HG03095 (cell line): ENCODE measurements around the gene C19orf81.

Source experiments
- ATAC-seq: cut with Tn5 transposase; IDR thresholded peaks from one replicate; pipeline ENCODE4 v1.9.1; 2021; ENCODE audit warnings: moderate library complexity; ENCODE audit not compliant: unreplicated experiment

C19orf81 gene

DNA sequence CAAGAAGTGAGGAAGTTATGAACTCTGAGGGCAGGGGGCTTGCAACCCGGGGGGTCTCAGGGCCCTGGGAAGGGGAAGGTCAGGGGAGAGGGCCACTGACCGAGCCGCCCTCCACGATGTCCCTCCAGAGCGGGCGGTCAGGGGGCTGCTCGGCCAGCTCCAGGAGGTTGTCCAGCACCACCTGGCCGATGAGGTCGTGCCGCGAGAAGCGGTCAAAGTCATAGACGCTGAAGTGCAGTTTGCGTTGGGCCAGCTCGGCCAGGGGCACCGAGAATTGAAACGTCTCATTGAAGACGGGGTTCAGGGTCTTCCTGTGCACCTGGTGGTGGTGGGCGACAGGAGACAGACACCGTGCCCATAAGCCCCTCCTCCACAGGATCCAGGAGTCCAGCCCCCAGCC is 20.1 kb upstream of the C19orf81 start:
- ATAC-seq, result no peak

DNA sequence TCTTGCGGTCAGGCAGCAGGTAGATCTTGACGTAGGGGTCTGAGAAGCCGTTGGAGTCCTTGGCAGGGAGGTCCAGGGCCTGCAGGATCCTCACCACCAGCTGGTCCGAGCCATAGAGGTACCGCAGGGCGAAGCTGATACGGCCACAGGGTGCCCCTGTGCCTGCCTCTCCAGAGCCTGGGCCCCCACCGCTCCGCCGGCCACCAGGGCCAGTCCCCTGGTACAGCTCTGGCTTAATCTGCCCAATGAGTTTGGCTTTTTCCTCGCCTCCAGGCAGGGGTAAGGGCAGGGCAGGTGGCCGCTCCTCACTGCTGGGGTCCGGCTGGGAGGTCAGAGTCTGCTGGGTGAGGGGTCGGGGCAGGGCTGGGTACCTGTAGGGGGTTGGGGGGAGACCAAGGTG is 19.4 kb upstream of the C19orf81 start:
- no peak for ATAC-seq

DNA sequence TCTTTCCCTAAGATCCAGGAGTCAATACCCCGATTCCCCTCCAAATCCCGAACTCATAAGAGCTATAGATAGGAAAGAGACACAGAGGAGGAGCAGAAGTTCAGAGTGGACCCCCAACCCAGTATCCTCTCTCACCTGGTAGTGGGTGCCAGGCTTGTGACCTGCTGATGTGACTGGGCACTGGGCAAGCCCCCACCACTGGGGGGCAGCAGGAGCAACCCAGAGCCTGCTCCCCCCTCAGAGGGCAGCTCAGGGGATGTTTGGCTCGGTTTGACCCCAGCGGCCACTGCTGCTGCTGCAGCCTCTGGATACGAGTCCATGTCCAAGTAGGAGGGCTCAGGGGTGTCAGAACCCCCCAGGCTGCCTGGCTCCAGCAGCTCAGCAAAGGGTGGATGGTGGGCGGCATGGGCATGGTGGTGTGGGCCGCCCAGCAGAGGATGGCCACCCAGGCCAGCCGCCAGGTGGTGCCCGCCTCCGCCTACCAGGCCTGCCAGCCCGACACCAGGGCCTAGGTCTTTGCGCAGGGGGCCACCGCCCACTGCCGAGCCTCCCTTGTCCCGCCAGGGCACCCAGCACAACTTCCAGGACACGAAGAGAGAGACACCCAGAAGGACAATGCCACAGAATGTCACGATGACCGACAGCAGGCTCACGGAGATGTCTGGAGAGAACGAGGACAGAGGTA is 17.0 kb upstream of the C19orf81 start:
- ATAC-seq, result no peak

DNA sequence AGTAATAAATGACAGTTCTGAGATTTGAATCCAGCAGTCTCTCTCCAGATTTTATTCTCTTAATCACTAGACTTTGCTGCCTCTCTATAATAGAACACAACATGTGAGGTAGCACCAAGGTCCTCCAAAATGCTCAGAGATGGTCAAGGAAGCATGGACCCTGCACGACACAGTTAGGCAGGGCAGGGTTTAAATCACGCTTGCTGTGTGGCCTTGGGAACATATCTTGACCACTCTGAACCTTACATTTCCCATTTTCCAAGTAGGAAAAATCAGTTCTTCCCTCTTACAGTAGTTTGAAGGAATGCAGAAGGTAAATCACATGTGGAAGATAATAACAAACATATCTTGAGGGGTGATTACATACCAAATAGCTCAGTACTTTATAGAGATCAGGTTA is 15.9 kb upstream of the C19orf81 start:
- no peak for ATAC-seq

DNA sequence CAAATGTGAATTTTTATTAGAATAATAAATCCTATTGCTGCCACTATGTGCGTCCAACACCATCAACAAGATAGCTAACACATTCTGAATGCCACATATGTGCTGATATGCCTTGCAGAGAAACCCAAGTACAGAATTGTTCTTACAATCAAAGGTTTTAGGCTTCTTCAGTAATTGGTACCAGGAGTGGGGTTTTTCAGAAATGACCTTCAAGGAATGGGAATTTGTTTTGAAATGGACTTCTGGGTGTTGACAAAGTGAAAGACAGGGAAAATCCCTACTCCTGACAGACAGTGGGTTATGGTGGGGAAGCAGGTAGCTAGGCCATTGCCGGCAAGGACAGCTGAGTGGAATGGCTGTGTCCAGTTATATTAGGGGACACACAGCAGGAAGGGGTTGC is 15.3 kb upstream of the C19orf81 start:
- ATAC-seq, result no peak

DNA sequence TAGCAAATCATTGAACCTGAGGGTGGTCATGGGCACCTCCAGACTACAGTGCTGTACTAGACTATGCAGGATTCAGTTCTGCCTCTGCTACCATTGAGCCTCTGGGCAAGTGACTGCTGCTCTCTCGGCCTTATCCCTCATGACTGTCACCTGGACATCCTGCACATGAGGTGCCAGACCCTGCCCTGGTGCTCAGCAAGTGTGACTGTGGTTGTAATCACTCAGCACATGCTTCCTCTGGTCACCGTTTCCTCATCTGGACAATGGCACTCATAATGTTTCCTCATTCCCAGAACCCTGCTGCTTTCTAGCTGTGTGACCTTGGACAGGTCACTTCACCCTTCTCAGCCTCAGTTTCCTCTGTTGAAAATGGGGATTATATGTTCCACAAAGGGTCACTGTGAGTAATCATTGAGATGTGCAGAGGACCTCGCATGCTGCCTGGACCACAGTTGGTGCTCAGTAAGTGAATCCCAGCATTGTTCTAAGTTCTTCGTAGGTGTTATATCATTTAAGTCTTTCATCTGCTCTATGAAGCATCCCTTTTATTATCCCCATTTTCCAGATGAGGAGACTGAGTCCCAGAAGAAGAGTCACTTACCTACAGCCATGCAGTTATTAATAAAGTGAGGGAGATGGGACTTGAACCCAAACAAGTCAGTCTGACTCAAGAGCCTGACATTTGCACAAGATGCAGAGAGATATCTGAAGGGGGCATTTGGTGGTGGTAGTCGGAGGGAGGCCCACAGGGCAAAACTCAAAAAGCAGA is 12.7 kb upstream of the C19orf81 start:
- ATAC-seq, result no peak

DNA sequence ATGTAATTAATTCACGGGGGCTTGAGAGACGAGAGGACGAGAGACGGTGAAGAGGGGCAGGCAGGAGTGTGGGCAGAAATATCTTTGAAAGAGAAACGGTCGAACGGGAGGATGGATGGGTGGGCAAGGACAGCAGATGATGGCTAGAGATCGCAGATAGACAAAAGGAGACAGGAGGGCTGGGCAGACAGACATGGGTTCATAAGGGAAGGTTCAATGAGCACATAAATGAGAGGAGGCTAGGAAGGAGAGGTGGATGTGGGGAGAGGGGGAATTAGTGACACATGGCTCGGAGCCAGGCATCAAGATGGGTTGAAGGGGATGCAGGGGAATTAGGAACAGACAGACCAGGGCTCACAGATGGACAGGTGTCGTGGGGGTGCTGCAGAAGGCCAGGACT is 10.6 kb upstream of the C19orf81 start:
- ATAC-seq, result no peak

DNA sequence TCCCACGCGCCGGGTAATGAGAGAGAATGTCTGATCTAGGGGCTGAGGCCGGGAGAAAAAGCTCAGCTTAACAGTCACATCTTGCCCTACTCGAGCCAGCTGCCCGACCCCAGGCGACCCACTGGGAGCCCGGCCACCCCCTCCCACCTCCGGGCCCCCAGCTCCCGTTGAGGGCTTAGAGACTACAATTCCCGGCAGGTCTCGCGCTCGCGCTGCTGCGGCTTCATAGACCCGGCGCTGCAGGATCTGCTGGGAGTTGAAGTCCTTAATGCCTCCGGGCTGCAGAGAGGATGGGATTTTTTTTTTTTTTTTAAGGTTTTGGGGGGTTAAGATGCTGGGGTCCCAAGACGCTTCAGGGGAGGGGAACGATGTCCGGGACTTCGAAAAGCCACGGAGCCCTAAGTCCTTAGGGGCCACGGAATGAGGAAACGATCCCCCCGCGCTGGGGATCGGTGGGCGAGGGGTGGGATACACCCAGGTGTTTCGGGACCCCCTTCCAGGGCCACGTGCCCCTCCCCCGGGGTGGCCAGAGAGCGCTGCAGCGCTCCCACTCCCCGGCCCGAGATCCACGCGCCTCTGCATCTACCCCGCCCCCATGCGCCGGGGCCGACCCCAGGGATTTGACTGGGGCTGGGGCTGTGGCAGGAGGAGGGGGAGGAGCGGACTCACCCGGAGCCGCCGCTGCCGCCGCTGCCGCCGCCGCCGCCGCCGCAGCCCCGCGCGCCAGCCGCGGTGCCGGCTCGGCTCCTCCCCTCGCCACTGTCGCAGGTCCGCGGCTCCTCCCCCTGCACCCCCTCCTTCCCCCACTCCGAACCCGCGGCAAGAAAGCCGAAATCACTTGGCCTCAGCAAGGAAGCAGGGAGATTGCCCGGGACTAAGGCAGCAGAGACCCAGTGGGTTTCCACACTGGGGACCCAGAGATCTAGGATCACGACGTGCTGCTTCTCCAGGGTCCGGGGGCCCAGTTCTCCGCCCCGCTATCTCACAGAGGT is 9.8 kb upstream of the C19orf81 start, which contains the start of gene SYT3:
Gene SYT3 (minus strand): TSS at position 761 of the 992 bp plus-strand sequence. CDS start 2,470 bp downstream, outside the sequence.
- no peak for ATAC-seq

DNA sequence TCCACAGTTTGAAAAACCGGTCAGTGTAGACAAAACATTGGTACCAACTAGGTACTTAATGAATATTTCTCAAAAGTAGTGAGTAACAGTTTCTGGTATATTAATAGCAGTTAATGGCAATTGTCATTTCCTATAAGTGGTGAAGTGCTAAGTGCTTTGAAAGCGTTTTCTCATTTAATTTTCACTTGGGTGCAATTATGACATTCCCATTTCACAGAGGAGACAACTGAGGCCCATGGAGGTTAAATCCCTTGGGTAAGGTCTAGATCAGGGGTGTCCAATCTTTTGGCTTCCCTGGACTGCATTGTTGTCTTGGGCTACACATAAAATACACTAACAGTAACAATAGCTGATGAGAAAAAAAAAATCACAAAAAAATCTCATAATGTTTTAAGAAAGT is 8.9 kb upstream of the C19orf81 start:
- no peak for ATAC-seq

DNA sequence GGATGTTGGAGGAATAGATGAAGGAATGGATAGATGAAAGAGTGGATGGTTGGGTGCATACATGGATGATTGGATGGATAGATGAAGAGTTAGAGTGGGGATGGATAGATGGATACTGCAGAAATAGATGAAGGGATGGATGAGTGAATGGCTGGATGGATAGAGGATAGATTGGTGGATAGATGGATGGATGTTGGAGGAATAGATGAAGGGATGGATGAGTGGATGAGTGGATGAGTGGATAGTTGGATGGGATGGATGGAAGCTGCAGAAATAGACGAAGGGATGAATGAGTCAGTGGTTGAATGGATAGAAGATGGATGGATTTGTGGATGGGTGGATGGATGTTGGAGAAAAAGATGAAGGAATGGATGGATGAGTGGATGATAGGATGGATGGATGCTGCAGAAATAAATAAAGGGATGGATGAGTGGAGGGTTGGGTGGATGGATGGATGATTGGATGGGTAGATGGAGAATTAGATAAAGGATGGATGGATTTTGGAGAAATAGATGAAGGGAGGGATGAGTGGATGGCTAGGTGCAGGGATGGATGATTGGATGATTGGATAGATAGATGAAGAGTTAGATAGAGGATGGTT is 4.8 kb upstream of the C19orf81 start:
- ATAC-seq, result no peak

DNA sequence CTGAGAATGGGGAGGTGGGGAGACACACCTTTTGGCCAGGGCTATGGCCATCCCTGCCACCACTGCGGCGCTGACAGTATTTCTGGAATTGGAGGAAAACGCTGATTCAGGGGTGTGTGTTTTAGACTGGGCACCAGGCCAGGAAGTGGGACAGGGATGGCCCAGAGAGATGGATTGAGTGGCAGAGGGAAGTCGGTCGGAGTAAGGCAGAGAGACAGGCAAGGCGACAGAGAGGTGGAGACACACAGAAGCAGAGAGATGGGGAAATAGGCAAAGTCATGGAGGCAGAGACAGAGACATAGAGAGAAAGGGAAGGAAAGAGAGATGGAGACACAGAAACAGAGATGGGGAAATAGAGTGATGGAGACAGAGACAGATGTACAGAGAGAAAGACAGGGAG is 4.1 kb upstream of the C19orf81 start:
- ATAC-seq, result no peak

DNA sequence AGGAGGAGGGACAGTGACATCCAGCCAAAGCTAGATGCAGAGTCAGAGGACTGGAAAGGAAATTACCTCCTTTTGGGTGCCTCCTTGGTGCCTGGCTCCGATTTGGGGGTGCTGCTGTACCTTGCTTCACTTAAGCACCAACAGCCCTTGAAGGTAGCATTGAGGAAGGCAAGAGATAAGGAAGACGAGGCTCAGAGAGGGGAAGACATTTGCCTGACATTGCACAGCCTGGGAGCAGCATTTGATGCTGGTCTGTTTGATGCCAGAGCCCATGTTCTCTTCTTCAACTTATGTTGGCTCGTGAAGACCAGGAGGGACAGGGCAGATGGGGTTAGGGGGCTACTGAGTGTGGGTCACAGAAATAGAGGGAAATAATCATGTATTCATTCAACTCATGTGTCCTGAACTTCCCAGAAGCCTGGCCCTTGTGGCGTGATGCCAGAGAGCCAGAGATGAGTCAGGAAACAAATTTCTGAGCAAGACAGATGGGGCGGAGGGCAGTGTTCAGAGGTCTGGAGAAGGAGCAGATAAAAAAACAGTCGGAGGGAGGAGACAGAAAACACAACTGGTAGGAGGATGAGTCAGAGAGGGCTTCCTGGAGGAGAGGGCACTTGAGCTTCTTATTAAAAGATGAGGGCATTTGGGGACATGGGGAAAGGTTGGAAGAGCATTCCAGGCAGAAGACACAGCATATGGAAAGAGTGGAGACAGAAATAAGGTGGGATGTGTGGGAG is 3.0 kb upstream of the C19orf81 start:
- ATAC-seq, result no peak

DNA sequence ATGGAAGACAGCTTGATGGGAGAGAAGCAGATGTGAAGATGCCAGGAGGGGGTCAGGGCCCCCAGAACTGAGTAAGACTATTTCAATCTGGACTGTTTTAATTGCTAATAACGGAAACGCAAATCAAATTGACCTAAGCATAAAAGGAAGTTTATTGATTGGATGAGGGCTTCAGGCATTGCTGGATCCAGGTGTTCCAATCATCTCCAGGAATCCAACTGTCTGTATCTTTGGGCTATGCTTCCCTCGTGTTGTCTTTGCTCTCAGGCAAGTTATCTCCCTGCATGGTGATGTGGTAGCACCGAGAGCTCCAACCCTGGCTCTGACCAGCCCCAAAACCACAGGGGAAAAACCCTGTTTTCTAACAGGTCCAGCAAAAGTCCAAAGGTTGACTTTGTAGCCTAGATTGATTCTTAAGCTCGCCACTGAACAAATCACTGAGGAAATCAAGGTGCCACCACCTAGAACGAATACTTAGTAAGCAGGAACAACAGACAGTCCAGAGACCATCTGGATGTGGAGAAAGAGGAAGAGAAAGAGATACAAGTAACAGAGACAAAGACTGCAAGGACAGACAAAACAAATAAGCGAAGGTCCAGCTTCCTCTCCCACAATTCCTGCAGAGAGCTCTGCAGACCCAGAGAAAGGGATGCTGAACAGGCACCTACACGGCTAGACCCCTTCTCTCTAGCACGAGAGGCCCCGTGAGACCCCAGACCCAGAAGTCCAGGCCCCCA is 1.2 kb upstream of the C19orf81 start:
- ATAC-seq, result no peak

DNA sequence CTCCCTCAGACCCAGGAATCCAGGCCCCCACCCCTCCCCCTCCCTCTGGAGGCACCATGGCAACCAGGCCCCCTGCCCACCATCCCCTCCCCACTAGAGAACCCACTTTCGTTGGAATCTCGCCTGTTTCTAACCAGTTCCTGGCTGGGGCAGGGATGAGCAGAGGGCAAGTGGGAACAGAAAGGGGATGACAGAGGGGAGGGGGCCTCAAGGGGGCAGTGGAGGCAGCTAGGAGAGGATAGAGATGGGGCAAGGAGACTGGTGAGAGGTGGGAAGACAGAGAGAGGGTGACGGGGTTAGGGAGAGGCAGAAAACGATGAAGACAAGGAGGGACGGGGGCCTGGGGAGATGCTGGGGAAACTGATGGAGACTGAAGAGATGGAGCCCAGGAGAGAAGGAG is 586 bp upstream of the C19orf81 start:
- no peak for ATAC-seq

DNA sequence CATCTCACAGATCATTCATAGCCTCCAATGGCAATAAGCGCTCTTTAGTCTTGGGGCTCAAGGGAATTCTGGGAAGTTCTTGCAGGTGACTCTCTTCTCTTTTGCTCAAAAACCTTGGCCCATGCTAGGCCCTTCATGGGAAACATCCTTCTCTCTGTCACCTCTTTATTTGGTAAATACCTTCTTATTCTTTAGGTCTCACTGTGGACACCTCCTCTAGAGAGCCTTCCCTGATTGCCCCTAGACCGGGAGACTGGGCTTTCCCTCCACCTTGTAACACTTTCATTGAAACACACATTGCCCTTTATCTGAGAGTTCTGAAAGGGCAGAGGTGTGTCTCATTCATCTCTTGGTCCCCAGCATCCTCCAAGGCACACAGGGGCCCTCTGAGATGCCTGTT is 1.9 kb downstream of the C19orf81 start:
- no peak for ATAC-seq

DNA sequence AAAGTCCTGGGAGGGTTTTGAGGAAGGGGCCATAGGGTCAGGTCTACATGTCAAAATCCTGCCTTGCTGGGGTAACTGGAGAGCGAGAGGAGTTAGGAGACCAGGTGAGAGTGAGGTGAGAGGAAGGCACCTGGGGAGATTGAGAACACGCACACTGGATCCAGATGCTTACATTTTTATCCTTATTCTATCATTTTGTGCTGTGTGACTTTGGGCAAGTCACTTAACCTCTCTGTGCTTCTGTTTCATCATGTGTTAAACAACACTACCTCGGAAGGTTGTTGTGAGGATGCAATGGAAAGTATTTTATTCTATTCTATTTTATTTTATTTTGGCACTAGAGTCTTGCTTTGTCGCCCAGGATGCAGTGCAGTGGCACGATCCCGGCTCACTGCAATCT is 3.5 kb downstream of the C19orf81 start:
- no peak for ATAC-seq

DNA sequence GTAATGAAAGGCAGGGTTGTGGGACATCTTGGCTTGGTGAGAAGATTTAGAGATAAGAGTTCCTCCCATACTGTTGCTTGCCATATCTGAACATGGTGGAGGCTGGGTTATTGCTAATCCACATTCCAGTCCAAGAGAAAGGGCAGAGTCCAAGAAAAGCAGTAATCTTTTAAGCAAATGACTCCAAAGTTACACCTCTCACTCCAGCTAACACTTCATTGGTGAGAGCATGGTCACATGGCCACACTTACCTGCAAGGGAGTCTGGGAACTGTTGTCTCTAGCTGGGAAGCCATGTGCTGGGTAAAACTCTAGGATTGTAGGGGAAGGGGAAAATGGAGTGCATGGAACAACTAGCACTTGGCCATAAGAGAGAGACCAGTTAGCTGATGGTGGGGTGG is 5.6 kb downstream of the C19orf81 start:
- ATAC-seq, result no peak

DNA sequence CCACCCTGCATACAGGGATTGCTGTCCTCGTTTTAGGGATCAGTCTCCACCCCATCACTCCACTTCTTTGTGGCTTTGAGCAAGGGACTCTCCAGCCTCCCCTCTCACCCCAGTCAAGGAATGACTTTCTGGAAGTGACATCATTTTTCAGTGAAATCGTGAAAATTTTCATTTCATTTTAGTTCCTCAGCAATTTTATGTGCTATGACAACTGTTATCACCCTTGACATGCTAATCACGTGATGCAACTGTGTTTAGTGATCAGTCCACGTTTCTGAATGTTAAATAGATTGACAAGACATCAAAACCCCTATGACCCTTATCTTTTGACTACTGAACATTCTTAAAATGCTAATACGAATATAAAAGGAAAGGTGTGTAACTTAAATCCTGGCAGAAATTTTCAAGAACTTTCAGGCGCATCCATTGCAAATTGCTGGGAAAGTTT is 8.0 kb downstream of the C19orf81 start:
- ATAC-seq, result no peak

DNA sequence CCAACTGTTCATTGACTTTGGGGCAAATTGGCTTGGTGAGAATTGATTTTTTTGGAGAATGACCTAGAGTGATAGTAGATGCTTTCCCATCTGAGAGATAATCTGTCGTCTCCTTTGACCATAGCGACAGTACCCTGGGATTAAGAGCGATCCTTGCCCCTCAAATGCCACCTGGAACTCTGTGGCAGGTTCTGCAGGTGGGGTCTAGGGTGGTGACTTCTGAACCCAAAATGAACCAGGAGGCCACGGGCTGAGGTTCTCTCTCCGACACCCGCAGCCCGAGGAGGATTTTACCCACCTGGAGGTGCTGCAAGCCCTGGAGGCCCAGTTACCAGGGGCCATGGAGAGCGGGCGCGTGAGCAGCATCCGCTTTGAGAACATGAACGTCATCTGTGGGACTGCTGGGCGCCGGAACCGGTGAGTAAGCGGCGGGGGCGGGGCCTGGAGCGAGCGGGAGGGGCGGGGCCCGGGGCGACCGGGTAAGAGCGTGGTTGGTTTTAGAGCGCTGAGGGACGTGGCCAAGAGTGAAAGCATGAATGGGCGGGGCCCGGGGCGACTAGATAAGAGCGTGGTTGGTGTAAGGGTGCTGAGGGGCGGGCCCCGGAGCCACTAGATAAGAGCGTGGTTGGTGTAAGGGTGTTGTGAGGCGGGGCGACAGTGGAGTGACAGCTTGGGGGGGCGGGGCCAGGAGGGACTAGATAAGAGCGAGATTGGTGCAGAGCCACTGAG is 8.6 kb downstream of the C19orf81 start:
- no peak for ATAC-seq
